Stimulated activated CD4-positive, alpha-beta T cell treated with anti-CD3 and anti-CD28 coated beads, TNF-alpha, amount 100 ng/mL, for 24 hours (primary cell): Measurements from ENCODE around the gene RPP25.
"Not testable (repeated sequence)": the region's sequence is repeated elsewhere in the genome, so short reads cannot be mapped to it uniquely, and the experiment has no call there.

ENCODE experiments used
- DNase-seq, 3 experiments: peaks; one replicate each; pipeline ENCODE4 v3.0.0-alpha.2; 2020; ENCODE audit warnings: low read depth in 3 of 3

Gene RPP25

DNA sequence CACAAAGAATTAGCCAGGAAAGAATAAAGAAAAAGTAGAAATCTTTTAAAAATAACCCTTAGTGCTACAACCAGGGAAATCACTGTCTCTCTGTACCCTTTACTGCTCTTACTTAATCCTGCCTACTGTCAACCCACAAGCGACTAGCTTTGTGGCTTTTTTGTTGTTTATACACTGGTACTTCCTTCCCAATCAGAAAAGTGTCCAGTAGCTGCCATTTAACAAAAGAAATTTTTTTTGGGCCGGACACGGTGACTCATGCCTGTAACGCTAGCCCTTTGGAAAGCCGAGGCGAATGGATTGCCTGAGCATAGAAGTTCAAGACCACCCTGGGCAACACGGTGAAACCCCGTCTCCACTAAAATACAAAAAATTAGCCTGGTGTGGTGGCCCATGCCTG lies 36.1 kb downstream of the RPP25 start:
- no peak for DNase-seq

GRCh38 chr15:74917676-74918075 lies 38.9 kb downstream of the RPP25 start:
- no peak for DNase-seq

- DNase-seq = not testable (repeated sequence)
Observed at GRCh38 chr15:74913799-74914198, 42.8 kb downstream of the RPP25 start.

- DNase-seq = no peak
Observed at GRCh38 chr15:74913041-74913440, 43.5 kb downstream of the RPP25 start.

GRCh38 chr15:74908635-74909034 lies 47.9 kb downstream of the RPP25 start:
- DNase-seq = no peak

DNA sequence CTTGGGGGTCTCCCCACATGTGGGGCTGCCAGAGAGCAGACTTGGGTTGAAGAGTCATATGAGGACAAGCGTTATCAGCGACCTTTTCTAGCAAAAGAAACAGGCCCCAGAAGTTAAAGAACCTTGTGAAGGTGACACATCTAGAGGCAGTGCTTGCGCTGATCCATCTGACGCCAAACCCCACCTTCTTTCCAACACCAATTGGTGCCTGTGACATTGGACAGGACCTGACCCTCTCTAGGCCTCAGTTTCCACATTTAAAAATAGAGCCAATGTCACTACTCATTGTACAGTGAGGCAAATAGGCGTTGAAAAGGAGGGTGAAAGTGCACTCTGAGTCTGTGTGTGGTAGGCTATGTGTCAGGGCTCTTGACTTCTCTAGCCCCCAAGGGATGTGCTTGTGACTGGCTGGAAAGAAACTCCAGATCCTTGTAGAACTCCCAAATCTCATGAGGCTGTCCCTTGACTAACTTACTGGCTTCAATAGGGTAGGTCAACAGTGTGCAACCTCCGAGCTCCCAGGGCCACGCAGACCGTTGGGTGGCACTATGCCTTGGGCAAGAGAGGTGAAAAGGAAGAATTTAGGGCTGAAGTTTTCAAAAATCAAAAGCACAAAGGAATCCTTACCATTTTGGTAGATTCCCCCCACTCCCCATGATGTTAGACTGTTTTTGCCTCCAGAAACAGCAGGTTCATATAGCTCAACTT lies 49.3 kb downstream of the RPP25 start:
- no peak for DNase-seq

GRCh38 chr15:74906450-74907162 lies 50.0 kb downstream of the RPP25 start, which contains the start of gene FAM219B:
TSS of gene FAM219B (minus strand) at chr15:74906851. CDS start at chr15:74906800, 51 bp downstream.
- peak; percentile 60 to 79 (median 60) for DNase-seq

DNA sequence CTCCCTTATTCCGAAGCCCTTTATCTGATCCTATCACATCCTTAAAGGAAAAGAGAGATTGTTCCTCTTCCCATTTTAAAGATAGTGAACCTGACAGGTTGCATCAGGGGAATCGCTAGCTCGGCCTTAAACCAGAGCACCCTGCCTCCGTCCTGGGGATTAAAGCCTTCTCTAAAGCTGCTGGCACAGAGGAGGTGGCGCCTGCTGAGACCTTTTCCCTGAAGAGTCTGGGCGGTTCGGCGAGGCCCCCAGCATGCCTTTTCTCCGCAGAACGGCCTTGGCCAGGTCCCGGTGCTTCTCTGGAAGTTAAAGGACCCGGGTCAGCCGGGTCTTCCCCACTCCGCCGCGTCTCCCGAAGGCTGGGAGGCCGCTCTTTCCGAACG lies 50.5 kb downstream of the RPP25 start:
- DNase-seq = peak in 2 of 3 experiments; percentile 8 to 19
